Panc1 (cell line): ENCODE data around the gene OTULINL.

Source experiments
- CTCF ChIP-seq: fragments of 450-650 bp; IDR thresholded peaks from 2 replicates; pipeline ENCODE4 v1.5.1; 2017; ENCODE audit warnings: mild to moderate bottlenecking
- POLR2AphosphoS5 ChIP-seq: IDR thresholded peaks from 2 replicates; pipeline ENCODE4 v1.6.1; 2012; ENCODE audit warnings: mild to moderate bottlenecking, low read depth, low read length, moderate library complexity
- SIN3A ChIP-seq: IDR thresholded peaks from 2 replicates; pipeline ENCODE4 v1.6.1; 2012; ENCODE audit warnings: low read depth, mild to moderate bottlenecking, low read length, moderate library complexity, borderline replicate concordance; ENCODE audit not compliant: insufficient read depth

- TF ChIP-seq SIN3A (no peak), CTCF (no peak), POLR2AphosphoS5 (no peak)
Measured at GRCh38 chr5:14595891-14596290, 14.3 kb downstream of the OTULINL start.
